ENCODE measurements around the gene GRIK4.
A peak's percentile ranks its signal among the peaks of the same experiment; 100 is the strongest.

The GRIK4 gene

DNA sequence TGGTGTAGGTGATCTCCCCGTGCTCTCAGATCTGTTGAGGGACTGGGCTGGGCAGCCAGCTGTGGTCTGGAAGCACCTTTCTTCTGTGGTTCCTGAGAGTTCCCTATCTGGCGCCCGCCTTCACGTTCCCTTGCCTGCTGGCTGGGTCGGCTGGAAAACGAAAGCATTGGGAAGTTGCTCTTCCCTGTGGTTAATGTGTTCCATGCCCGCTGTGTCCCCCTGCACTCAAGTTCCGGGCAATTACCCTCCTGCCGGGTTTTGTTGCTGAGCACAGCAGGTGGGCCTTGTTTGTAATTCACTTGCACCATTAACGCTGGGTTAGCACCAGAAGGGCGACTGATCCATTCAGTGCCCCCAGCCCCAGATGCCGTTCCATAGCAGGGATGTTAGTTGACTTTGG, 134.1 kb downstream of the GRIK4 start:
- no peak for DNase-seq

GRCh38 chr11:120646206-120646605, 134.7 kb downstream of the GRIK4 start:
- no peak for DNase-seq

DNA sequence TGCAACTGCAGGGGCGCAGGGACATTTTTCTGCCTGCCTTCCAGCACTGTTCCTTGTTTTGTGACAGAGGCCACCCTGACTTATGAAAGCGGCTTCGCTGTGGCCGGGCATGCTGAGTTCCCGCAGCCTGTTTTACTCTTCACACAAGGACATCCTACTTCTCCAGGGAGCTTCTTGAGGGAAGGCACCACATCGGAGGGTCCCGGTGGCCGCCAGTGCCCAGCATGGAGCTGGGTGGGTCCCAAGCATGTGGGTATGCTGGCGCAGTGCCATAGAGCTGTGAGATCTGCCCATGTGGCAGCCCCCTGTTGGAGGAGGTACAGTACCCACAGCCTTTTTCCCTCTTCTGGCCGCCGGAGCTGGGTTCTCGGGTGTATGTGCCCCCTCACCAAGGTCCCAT, 136.1 kb downstream of the GRIK4 start:
- DNase-seq: no peak

DNA sequence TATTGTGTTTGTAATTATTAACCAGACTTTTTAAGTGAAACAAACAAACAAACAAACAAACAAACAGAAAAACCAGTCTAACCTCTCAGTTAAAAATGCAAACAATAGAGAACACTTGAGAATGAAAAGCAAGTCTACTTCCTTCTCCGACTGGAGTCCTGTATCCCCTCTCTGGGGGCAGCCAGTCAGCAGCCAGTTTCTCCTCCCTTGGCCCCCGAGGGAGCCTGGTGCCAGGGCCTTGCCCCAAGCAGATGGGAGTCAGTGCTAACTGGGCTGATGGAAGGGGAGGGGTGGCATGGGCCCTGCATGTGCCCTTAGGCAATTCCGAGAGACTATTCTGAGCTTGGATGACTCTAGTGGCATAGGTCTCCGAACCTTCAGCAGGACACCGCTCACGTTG, 137.2 kb downstream of the GRIK4 start:
- DNase-seq: no peak

DNA sequence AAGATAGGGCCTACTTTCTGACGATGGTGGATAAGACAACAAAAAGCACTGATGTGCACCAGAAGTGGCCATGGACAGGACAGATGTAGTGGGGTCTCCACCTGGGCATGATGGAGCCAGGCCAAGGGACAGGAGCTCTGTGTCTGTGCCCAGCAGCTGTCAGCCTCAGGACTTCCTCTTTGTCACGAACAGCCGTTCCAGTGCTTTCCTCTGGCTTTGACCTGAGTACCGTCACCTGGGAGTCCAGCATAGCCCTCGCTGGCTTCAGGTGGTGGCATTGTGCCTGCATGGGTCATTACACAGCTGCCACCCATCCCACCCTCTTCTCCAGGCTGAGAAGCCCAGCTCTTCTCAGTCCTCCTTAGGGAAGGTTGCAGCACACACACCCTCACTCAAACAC, 137.8 kb downstream of the GRIK4 start:
- DNase-seq: no peak

GRCh38 chr11:120651396-120651795, 139.8 kb downstream of the GRIK4 start:
- DNase-seq: no peak

DNA sequence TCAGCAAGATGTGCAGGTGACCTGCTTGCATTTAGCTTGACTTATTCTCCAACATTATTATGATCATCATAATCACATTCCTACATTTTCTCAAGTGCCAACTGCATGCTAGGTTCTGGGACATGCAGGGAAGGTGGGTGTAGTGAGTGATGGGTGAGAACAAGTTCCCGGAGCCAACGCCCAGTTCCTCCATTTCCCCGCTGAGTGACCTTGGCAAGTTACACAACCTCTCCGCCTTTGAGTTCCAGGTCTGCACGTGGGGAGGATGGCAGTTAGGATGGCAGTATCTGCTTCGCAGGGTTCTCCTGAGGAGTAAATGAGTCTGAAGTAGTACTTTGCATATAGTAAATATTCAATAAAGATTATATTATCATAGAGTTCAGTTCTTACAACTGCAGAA, 140.3 kb downstream of the GRIK4 start:
- DNase-seq: no peak

DNA sequence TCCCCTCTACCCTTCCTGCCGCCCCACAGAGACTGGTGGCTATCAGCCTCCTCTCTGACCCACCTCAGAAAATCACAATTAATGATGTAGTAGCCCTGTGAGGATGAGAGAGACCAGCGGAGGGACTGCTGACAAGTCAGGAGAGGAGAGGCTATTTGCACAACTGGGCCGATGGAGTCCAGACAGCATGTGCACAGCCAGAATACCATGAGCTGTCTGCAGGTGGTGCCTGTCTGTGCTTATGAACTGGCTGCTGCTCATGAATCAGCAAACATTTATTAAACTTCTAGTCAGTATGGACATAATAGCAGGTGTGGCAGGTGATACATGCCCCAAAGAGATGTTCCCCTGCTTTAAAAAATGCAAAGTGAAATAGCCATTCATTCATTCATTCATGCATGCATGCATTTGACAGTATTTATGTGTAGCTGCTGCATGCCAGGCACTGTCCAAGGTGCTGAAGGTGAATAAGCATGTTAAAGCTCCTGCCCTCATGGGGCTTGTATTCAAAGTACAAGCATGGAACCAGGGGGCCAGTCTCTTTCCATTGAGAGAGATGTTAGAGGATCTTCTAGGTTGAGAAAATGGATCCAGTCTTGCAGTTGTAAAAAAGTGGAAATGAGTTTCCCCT, 141.3 kb downstream of the GRIK4 start:
- DNase-seq: no peak

- no peak for DNase-seq
These were observed 144.0 kb downstream of the GRIK4 start for GRCh38 chr11:120655589-120655988.

DNA sequence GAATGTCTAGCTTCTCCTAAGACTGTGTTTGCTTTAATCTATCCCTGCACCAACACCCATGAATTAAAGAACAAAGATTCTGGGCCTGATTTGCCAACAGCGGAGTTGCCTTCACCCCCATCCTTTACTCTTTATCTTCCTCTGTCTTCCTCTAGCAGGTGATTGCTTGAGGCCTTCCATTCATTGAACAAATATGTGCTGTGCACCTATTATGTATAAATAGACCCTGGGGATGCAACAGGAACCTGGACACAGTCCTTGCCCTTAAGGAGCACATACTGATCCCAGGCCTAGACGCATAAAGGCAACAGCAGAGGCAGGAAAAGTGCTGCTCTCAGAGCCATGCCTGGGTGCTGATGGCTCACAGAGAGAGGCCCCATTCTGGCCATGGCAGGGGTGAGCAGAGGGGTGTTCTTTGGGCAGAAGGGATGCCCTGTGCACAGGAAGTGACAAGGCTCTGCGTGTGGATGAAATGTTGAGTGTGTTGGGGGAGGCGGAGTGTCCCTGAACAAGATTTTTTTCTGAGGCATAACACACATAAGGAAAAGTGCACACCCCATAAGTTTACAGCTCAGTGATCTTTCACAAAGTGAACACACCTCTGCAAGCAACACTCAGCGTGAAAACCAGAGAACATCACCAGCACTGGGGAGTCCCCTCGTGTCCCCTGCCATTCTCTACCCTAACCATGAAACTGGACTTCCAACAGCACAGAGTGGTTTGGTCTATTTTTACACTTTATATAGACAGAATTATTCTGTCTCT, 145.9 kb downstream of the GRIK4 start:
- no peak for DNase-seq

- peak; percentile 66 for DNase-seq
These were observed 146.5 kb downstream of the GRIK4 start for GRCh38 chr11:120658071-120658423.

GRCh38 chr11:120659076-120659475, 147.5 kb downstream of the GRIK4 start:
- no peak for DNase-seq

DNA sequence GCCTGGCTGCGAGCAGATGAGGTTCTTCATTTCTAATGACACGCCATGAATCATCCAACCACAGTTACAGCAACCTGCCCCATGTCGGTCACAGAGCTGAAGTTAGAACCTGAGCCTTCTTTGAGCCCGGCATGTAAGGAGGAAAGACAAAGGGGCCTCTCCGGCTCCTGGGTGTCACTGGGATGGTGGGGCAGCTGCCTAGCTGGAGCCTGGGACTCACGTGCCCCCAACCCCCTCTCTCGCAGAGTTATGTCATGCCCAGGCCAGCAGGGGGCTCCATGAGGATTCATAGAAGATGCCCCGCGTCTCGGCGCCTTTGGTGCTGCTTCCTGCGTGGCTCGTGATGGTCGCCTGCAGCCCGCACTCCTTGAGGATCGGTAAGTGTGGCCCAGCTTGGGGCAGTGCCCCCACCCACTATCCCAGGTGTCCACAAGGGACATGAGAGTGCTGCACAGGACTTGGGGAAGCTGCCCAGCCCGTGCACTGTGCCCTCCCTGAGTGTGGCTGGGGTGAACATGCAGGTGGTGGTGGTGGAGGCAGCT, 148.5 kb downstream of the GRIK4 start:
- DNase-seq: peak; percentile 27

DNA sequence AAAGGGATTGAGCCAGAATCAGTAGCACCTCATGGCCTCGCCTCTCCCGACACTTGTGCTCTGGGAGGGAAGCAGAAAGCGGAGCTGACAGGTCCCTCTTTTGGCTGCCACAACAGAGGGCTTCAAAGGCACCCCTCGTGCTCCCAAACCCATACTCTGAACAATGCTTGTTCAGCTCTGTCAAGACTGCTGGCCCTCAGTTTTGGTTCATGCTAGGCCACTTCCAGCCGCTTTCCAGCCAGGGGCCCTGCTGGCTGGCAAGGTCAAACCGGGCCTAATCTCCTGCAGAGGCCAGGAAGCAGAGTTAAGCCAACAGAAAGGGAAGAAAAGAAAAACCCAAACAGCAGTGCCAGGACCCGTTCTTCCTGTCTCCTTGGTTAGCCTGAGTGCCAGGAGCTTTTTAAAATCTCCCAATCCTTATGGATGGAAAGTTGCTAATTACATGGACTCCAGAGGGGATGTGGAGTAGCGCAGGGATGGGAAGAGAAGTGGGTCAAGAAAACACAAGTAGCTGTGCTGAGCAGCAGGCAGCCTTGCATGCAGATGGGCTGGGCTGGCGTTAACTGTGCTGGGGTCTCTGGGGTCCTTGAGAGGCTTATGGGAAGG, 150.6 kb downstream of the GRIK4 start:
- DNase-seq: no peak

DNA sequence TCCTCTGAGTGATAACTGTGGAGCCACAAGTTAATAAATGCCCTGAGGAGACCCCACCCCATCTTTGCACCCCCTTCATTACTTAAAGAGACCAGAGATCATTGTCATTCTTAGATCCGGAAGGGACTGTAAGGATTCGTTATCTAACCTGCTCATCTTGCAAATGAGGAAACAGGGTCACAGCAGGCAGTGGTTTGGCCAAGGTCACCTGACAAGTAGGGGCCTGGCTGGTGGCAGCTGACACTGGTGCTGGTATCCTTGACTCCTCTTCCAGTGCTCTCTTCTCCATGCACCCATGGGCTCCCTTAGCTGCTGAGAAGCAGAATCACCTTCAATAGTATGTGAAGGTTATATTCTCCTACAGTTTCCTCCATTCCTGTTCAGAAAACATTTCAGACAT, 151.6 kb downstream of the GRIK4 start:
- DNase-seq: no peak

DNA sequence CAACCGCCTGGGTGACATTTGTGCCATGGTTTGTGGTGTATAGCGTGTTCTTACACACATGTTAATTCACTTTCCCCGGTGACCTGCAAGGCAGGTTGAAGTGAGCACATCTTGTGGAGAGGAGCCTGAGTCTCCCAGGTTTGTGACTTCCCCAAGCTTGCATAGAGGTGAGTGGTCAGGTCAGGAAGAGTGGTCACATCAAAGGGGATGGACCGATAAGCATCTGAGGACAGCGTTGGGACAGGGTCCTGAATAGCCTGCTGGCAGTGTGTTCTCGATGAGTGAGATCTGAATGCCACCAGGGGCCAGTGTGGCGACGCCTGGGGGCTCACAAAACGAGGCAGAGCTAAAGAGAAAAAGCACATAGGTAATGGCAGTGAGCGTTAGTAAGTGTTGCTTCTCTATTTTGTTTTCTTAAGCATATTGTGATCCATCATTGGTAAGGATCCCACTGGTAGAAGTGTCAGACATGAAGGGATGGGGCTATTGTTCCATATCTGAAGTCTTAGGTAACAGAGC, 154.6 kb downstream of the GRIK4 start:
- no peak for DNase-seq

- peak; percentile 53 for DNase-seq
These were observed 155.7 kb downstream of the GRIK4 start for GRCh38 chr11:120667281-120667680.

DNA sequence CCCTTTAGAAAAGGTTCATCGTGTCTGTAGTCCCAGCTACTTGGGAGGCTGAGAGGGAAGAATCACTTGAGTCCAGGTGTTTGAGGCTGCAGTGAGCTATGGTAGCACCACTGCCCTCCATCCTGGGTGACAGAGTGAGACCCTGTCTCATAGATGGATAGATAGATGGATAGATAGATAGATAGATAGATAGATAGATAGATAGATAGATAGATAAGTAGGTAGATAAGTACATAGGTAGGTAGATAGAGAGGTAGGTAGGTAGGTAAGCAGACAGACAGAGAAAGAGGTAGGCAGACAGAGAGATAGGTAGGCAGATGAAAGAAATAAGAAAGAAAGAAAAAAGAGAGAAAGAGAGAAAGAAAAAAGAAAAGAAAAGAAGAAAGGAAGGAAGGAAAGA, 156.4 kb downstream of the GRIK4 start:
- DNase-seq: no peak

GRCh38 chr11:120668537-120668936, 157.0 kb downstream of the GRIK4 start:
- no peak for DNase-seq

DNA sequence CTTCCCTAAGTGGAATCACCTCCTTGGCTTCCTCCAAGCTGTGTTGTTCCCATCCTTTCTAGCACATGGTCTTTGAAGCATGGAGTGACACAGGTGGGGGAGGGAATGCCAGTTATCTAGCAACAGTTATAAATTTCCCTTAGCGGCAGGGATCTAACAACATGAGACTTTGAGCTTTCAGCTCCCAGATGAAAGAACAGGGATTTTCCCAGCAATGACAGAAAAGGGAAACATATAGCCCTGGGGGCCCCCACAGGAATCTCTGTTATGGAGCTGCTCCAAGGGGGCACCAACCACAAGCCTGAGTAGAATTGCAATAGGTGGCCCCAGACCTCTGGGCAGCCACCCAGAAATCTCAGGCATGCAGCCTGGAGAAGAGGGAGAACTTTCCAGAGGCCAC, 163.0 kb downstream of the GRIK4 start:
- DNase-seq: no peak

DNA sequence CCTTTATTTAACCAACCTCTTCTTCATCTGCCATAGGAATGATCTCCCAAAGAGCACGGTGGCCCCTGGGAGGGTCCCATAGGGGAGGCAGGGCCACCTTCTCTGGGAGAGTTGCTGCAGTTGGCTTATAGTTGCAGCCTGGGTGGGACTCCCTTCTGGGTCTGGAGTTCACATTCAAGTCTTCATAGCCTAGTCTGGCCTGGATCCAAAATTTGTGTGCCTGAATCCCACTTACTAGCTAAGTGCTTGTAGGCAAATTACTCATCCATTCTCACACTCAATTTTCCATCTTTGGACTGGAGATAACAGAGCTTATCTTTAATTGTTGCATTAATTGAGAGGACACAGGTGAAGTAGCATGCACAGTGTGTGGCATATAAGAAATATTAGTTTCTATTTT, 163.6 kb downstream of the GRIK4 start:
- no peak for DNase-seq

DNA sequence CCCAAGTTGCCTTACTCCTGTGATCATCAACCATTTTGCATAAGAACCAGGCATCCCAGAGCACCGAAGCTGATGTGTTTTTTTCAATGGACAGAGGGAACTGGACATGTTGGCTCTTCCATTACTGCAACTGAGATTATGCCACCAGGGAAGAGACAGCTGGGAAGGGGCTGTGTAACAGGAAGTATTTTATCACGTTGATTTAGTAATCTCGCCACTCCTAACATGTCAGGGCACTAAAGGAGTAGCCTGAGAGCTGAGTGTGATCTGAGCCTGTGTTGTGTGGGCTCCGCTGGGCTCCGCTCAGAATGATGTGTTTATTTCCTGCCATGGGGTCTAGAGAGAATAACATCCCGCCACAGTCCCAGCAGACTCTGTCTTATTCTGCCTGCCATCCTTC, 165.4 kb downstream of the GRIK4 start:
- no peak for DNase-seq

DNA sequence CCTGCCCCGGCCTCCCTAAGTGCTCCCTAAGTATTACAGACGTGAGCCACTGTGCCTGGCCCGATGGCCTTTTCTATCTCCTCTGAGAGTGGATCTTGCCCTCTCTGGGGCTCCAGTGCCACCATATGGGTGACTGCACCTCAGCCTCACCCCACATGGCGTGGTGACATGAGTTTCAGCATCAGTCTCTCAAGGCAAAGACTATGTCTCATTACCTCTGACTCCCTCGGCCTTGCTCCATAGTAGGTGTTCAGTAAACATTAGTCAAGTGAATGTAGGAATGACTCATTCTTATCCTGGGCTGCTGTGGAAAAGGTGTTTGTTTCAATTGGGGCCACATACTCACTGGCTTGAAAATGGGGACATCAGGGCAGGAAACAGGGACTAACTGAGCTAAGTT, 168.8 kb downstream of the GRIK4 start:
- DNase-seq: no peak
